HG02588 (cell line): ENCODE measurements around the gene NINL.
"Not testable (repeated sequence)": the region's sequence is repeated elsewhere in the genome, so short reads cannot be mapped to it uniquely, and the experiment has no call there.

Source experiments
- ATAC-seq: cut with Tn5 transposase; IDR thresholded peaks from one replicate; pipeline ENCODE4 v1.9.1; 2021; ENCODE audit warnings: mild to moderate bottlenecking, moderate library complexity; ENCODE audit not compliant: unreplicated experiment

The NINL gene

GRCh38 chr20:25489221-25489871 lies 96.0 kb downstream of the NINL start:
- ATAC-seq, result no peak

- no peak for ATAC-seq
These were observed 97.4 kb downstream of the NINL start for GRCh38 chr20:25487975-25488374.

GRCh38 chr20:25487306-25487705 lies 98.0 kb downstream of the NINL start:
- ATAC-seq, result no peak

GRCh38 chr20:25486377-25486776 lies 99.0 kb downstream of the NINL start:
- no peak for ATAC-seq

- no peak for ATAC-seq
These were observed 99.5 kb downstream of the NINL start for GRCh38 chr20:25485872-25486271.

GRCh38 chr20:25484911-25485511 lies 100.3 kb downstream of the NINL start:
- ATAC-seq, result no peak

GRCh38 chr20:25484224-25484846 lies 101.0 kb downstream of the NINL start:
- ATAC-seq, result no peak

GRCh38 chr20:25483431-25484132 lies 101.7 kb downstream of the NINL start:
- no peak for ATAC-seq

- ATAC-seq, result no peak
These were observed 103.4 kb downstream of the NINL start for GRCh38 chr20:25481918-25482253.

- ATAC-seq, result no peak
These were observed 104.0 kb downstream of the NINL start for GRCh38 chr20:25481235-25481917.

GRCh38 chr20:25480797-25481196 lies 104.5 kb downstream of the NINL start:
- ATAC-seq, result no peak

GRCh38 chr20:25480156-25480555 lies 105.2 kb downstream of the NINL start:
- no peak for ATAC-seq

GRCh38 chr20:25479638-25480037 lies 105.7 kb downstream of the NINL start:
- ATAC-seq, result no peak

- ATAC-seq, result no peak
These were observed 106.3 kb downstream of the NINL start for GRCh38 chr20:25478889-25479568.

- ATAC-seq, result no peak
These were observed 108.1 kb downstream of the NINL start for GRCh38 chr20:25477014-25477882.

GRCh38 chr20:25476106-25477013 lies 109.0 kb downstream of the NINL start:
- no peak for ATAC-seq

- ATAC-seq, result not testable (repeated sequence)
These were observed 112.0 kb downstream of the NINL start for GRCh38 chr20:25473297-25473696.

- no peak for ATAC-seq
These were observed 114.3 kb downstream of the NINL start for GRCh38 chr20:25471020-25471419.

- peak; percentile 57 for ATAC-seq
These were observed 115.3 kb downstream of the NINL start for GRCh38 chr20:25470045-25470444.
